ENCODE results near the gene SLC25A38. TPM values are rescaled to one million over a fixed set of nuclear protein-coding genes. Genes with fewer than 3 reads are reported as not detected.

The SLC25A38 gene
- total RNA-seq, 1 experiment from 2014 or later, result 48.2 TPM

DNA sequence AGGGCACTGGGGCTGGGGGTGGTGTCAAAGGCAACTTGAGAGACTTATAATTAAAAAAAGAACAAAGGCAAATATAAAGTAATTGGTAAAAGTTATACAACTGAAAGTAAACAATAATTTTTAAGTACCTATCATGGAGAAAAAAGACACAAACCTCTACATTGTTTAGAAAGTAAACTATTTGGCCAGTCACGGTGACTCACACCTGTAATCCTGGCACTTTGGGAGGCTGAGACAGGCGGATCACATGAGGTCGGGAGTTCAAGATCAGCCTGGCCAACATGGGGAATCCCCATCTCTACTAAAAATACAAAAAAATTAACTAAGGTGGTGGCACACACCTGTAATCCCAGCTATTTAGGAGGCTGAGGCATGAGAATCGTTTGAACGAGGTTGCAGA is 49.2 kb downstream of the SLC25A38 start:
- Histone ChIP-seq H3K9me3 (ENCODE audit: control insufficient read depth, low read depth, low read length) (no peaks in the 10 kb centered on the region), H2BK5ac (ENCODE audit: insufficient read length, low read length) (no peak overlapping the region), H3K79me2 (ENCODE audit: insufficient read depth, low read length) (no peaks in the 10 kb centered on the region), H3T11ph (ENCODE audit: low read length) (no peak overlapping the region), H2AK5ac (ENCODE audit: insufficient read length, low read length) (no peak overlapping the region), H3K4ac (ENCODE audit: low read depth, low read length) (no peak overlapping the region), H3K56ac (ENCODE audit: insufficient read length, low read depth, low read length) (no peak overlapping the region), H2BK12ac (ENCODE audit: insufficient read length, low read depth, low read length) (no peak overlapping the region), H3K27ac (ENCODE audit: insufficient read length, low read depth, low read length) (no peak overlapping the region), H3K23me2 (ENCODE audit: insufficient read length, low read depth, low read length, poor library complexity, severe bottlenecking) (no peaks in the 10 kb centered on the region), H2BK120ac (ENCODE audit: low read depth, low read length, poor library complexity, severe bottlenecking) (no peak overlapping the region), H3K18ac (ENCODE audit: insufficient read length, low read depth, low read length) (no peak overlapping the region), H2AFZ (ENCODE audit: low read length) (no peak overlapping the region), H4K5ac (ENCODE audit: insufficient read length, low read depth, low read length) (no peak overlapping the region), H3K4me1 (ENCODE audit: insufficient read depth, low read length) (no peaks in the 10 kb centered on the region), H4K8ac (replicated peaks; ENCODE audit: insufficient read length, low read depth, low read length) (no peak overlapping the region), H3K14ac (ENCODE audit: insufficient read depth, low read length) (no peak overlapping the region), H3K9ac (ENCODE audit: extremely low read depth, insufficient read length, low read length) (no peak overlapping the region), H3K23ac (ENCODE audit: insufficient read length, low read depth, low read length) (no peak overlapping the region), H2BK20ac (ENCODE audit: low read depth, low read length, poor library complexity, severe bottlenecking) (no peak overlapping the region), H3K27me3 (ENCODE audit: insufficient read depth, low read length) (no peaks in the 10 kb centered on the region), H4K20me1 (ENCODE audit: control insufficient read depth, insufficient read depth, insufficient read length) (no peaks in the 10 kb centered on the region), H4K91ac (ENCODE audit: insufficient read length, low read depth, low read length) (no peak overlapping the region), H2BK15ac (ENCODE audit: low read depth, low read length) (no peak overlapping the region), H3K79me1 (ENCODE audit: insufficient read depth, low read depth, low read length, poor library complexity, severe bottlenecking) (no peaks in the 10 kb centered on the region), H3K4me2 (ENCODE audit: insufficient read depth, insufficient read length, low read length) (no peak overlapping the region)
- no peak overlapping the region for H3K4me3 Mint-ChIP-seq
- H3K36me3 Mint-ChIP-seq (ENCODE audit: insufficient read depth in 1 of 3, low read depth in 3 of 3), result no peaks in the 10 kb centered on the region
- TF ChIP-seq CTCF (conservative IDR thresholded peaks at IDR 0.05), result no peak
- no peaks in the 10 kb centered on the region for H3K9me3 Mint-ChIP-seq
- no peak overlapping the region for H3K27ac Mint-ChIP-seq
- no peak for DNase-seq
- peaks cover 6% of the 10 kb centered on the region for H3K27me3 Mint-ChIP-seq (ENCODE audit: low read depth)
- H3K4me1 Mint-ChIP-seq, result peaks cover 0 to 4% of the 10 kb centered on the region in 2 experiments; a peak in 3 of 4 replicates
- WGBS (ENCODE audit: extremely low coverage, insufficient read length, low lambda C conversion rate), result no CpG with 5 or more reads among the region's 5 CpGs

Data from H9 (cell line).